ENCODE measurements around the gene SCARB1. TPM values are rescaled to one million over a fixed set of nuclear protein-coding genes. Genes with fewer than 3 reads are reported as not detected.

SCARB1 gene
- total RNA-seq, 1 donor from 2014 or later: 25.1 TPM

GRCh38 chr12:124745465-124745890, 118.2 kb downstream of the SCARB1 start:
- Mint-ChIP-seq H3K4me3 (ENCODE audit: unreplicated experiment) (peak overlapping the region; percentile 2), H3K27ac (ENCODE audit: unreplicated experiment) (peak overlapping the region; percentile 59), H3K36me3 (ENCODE audit: unreplicated experiment) (no peaks in the 10 kb centered on the region), H3K27me3 (ENCODE audit: unreplicated experiment) (peaks cover 13% of the 10 kb centered on the region), H3K4me1 (ENCODE audit: low read depth, unreplicated experiment) (peaks cover 22% of the 10 kb centered on the region), H3K9me3 (ENCODE audit: unreplicated experiment) (peaks cover 3% of the 10 kb centered on the region)
- DNase-seq: no peak
- no peak for TF ChIP-seq CTCF (IDR thresholded peaks at IDR 0.05; ENCODE audit: partially characterized antibody, unreplicated experiment)

GRCh38 chr12:124744659-124745464, 118.8 kb downstream of the SCARB1 start:
- peaks cover 3% of the 10 kb centered on the region for H3K9me3 Mint-ChIP-seq (ENCODE audit: unreplicated experiment)
- peaks cover 26% of the 10 kb centered on the region for H3K4me1 Mint-ChIP-seq (ENCODE audit: low read depth, unreplicated experiment)
- peak overlapping the region; percentile 2 for H3K4me3 Mint-ChIP-seq (ENCODE audit: unreplicated experiment)
- no peak for TF ChIP-seq CTCF (IDR thresholded peaks at IDR 0.05; ENCODE audit: partially characterized antibody, unreplicated experiment)
- peak; percentile 57 for DNase-seq
- H3K36me3 Mint-ChIP-seq (ENCODE audit: unreplicated experiment): no peaks in the 10 kb centered on the region
- peaks cover 13% of the 10 kb centered on the region for H3K27me3 Mint-ChIP-seq (ENCODE audit: unreplicated experiment)
- H3K27ac Mint-ChIP-seq (ENCODE audit: unreplicated experiment): peak overlapping the region; percentile 59

- Mint-ChIP-seq H3K27ac (ENCODE audit: unreplicated experiment) (no peak overlapping the region), H3K9me3 (ENCODE audit: unreplicated experiment) (peaks cover 3% of the 10 kb centered on the region), H3K4me1 (ENCODE audit: low read depth, unreplicated experiment) (peaks cover 26% of the 10 kb centered on the region), H3K27me3 (ENCODE audit: unreplicated experiment) (peaks cover 13% of the 10 kb centered on the region), H3K36me3 (ENCODE audit: unreplicated experiment) (no peaks in the 10 kb centered on the region), H3K4me3 (ENCODE audit: unreplicated experiment) (no peak overlapping the region)
- no peak for TF ChIP-seq CTCF (IDR thresholded peaks at IDR 0.05; ENCODE audit: partially characterized antibody, unreplicated experiment)
- no peak for DNase-seq
These were observed 119.4 kb downstream of the SCARB1 start for GRCh38 chr12:124744273-124744640.

DNA sequence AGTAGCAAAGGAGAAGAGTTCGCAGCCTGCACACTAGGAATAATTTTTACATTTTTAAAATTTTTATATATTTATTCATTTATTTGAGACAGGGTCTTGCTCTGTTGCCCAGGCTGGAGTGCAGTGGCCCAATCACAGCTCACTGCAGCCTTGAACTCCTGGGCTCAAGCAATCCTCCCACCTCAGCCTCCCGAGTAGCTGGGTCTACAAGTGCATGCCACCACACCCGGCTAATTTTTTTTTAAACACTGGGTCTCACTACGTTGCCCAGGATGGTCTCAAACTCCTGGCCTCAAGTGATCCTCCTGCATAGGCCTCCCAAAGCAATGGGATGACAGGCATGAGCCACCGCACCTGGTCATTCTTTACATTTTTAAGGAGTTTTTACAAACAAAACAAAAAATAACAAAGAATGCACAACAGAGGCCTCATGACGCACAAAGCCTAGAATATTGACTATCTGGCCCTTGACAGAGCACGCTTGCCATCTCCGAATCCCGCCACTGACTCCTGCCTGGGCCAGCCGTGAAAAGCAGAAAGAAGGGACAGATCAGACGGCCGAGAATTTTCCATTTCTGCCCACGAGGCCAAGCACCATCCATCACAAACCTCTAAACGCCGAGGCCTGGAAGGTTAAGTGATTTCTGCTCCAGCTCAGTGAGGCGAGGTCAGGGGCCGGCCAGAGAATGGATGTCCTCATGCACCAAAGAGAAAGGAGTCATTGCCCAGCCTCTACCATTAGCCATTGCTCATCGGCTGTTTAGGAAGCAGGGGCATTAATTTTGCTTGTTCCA, 120.0 kb downstream of the SCARB1 start:
- no peak for DNase-seq
- H3K4me3 Mint-ChIP-seq (ENCODE audit: unreplicated experiment): no peak overlapping the region
- peak overlapping the region; percentile 10 for H3K27ac Mint-ChIP-seq (ENCODE audit: unreplicated experiment)
- no peak for TF ChIP-seq CTCF (IDR thresholded peaks at IDR 0.05; ENCODE audit: partially characterized antibody, unreplicated experiment)
- H3K9me3 Mint-ChIP-seq (ENCODE audit: unreplicated experiment): peaks cover 6% of the 10 kb centered on the region
- H3K4me1 Mint-ChIP-seq (ENCODE audit: low read depth, unreplicated experiment): peaks cover 26% of the 10 kb centered on the region
- H3K36me3 Mint-ChIP-seq (ENCODE audit: unreplicated experiment): no peaks in the 10 kb centered on the region
- peaks cover 12% of the 10 kb centered on the region for H3K27me3 Mint-ChIP-seq (ENCODE audit: unreplicated experiment)

DNA sequence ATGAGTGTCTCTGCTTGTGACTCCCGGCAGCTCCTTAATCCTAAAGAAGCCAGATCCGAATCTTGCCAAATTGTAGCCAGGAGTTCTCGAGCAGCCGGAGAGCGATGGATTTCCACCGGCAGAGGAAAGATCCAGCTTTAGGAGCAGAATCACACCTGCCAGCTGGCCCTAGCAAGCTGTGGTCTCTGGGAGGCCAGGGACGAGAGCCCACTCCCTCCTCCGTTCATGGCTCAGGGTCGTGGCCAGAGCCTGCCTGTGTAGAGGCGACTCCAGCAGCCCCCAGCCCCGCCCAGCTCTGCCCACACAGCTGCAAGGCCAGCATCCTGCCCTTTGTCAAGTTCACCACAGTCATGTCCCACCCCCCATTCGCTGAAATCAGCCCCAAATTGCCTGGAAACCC, 121.0 kb downstream of the SCARB1 start:
- Mint-ChIP-seq H3K4me3 (ENCODE audit: unreplicated experiment) (peak overlapping the region; percentile 52), H3K4me1 (ENCODE audit: low read depth, unreplicated experiment) (peaks cover 25% of the 10 kb centered on the region), H3K36me3 (ENCODE audit: unreplicated experiment) (no peaks in the 10 kb centered on the region), H3K27me3 (ENCODE audit: unreplicated experiment) (peaks cover 9% of the 10 kb centered on the region), H3K9me3 (ENCODE audit: unreplicated experiment) (peaks cover 6% of the 10 kb centered on the region), H3K27ac (ENCODE audit: unreplicated experiment) (no peak overlapping the region)
- no peak for DNase-seq
- TF ChIP-seq CTCF (IDR thresholded peaks at IDR 0.05; ENCODE audit: partially characterized antibody, unreplicated experiment): no peak
